ENCODE measurements around the gene CARTPT. TPM values are rescaled to one million over a fixed set of nuclear protein-coding genes. Genes with fewer than 3 reads are reported as not detected.

Gene CARTPT
- total and polyA plus RNA-seq, 2 of the 8 experiments (the other 6 are each of a cell fraction or from before 2014, with no cell fraction given) = not detected

- 89% methylated on average over 2 of the region's 2 CpGs; no CpG with 5 or more reads in 1 of the 2 experiments for WGBS, 2 experiments (ENCODE audit: extremely low coverage in 1 of 2, insufficient coverage in 1 of 2, insufficient read length in 1 of 2, insufficient replicate concordance in 2 of 2, low coverage in 1 of 2, low lambda C conversion rate in 2 of 2, missing lambda C conversion rate in 1 of 2)
- Histone ChIP-seq H4K91ac (replicated peaks; ENCODE audit: insufficient read length, low read length) (no peak overlapping the region), H3K4ac (replicated peaks; ENCODE audit: insufficient read length, low read depth, low read length) (no peak overlapping the region), H2BK20ac (ENCODE audit: low read length) (no peak overlapping the region), H2BK15ac (ENCODE audit: low read length) (no peak overlapping the region), H3K23me2 (ENCODE audit: low read depth, low read length) (peaks cover 2% of the 10 kb centered on the region; the same call in 1 of the 2 replicates), H3K4me3 (ENCODE audit: extremely low read depth in 1 of 4, insufficient read depth in 2 of 4, low read depth in 3 of 4, low read length in 4 of 4) (no peak overlapping the region), H4K20me1 (replicated peaks in 1 of 2; ENCODE audit: control insufficient read depth in 1 of 2, insufficient read depth in 2 of 2, low read length in 2 of 2) (no peaks in the 10 kb centered on the region), H3K79me1 (ENCODE audit: low read depth, low read length) (no peaks in the 10 kb centered on the region), H3K79me2 (ENCODE audit: control insufficient read depth in 1 of 2, insufficient read depth in 2 of 2, low read length in 2 of 2) (no peaks in the 10 kb centered on the region), H2BK5ac (ENCODE audit: low read depth, low read length) (no peak overlapping the region), H3K27ac (ENCODE audit: low read depth, low read length) (no peak overlapping the region), H3K4me2 (ENCODE audit: insufficient read depth in 1 of 2, low read depth in 2 of 2, low read length in 2 of 2) (no peak overlapping the region), H3K18ac (ENCODE audit: extremely low read depth, low read length) (no peak overlapping the region), H3K9me3 (ENCODE audit: insufficient read depth in 2 of 2, low read depth in 1 of 2, low read length in 1 of 2) (no peaks in the 10 kb centered on the region), H3K56ac (replicated peaks; ENCODE audit: insufficient read length, low read depth, low read length) (no peak overlapping the region), H3K36me3 (ENCODE audit: control insufficient read depth in 2 of 4, insufficient read depth in 4 of 4, low read length in 3 of 4) (no peaks in the 10 kb centered on the region), H2BK12ac (ENCODE audit: low read depth, low read length) (no peak overlapping the region), H3K27me3 (replicated peaks in 1 of 4; ENCODE audit: control insufficient read depth in 3 of 4, extremely low read depth in 1 of 4, insufficient read depth in 3 of 4, low read length in 3 of 4) (no peaks in the 10 kb centered on the region), H3K23ac (ENCODE audit: insufficient read length) (no peak overlapping the region), H2BK120ac (replicated peaks; ENCODE audit: low read depth, low read length) (no peak overlapping the region), H4K8ac (ENCODE audit: extremely low read depth, insufficient read depth, low read length) (no peak overlapping the region), H4K5ac (ENCODE audit: insufficient read length, low read depth, low read length) (no peak overlapping the region), H3K9ac (replicated peaks in 1 of 4; ENCODE audit: extremely low read depth in 1 of 4, low read depth in 3 of 4, low read length in 3 of 4) (no peak overlapping the region), H3K14ac (ENCODE audit: insufficient read length) (no peak overlapping the region), H2AFZ (ENCODE audit: low read length) (no peak overlapping the region), H2AK5ac (ENCODE audit: low read depth, low read length) (no peak overlapping the region), H3K4me1 (replicated peaks in 1 of 4; ENCODE audit: control insufficient read depth in 3 of 4, insufficient read depth in 4 of 4, low read length in 3 of 4) (peaks cover 0 to 3% (median under 1%) of the 10 kb centered on the region in 4 experiments; a peak in 3 of 7 replicates)
- CTCF ChIA-PET (ENCODE audit: partially characterized antibody) = interaction anchor here (1.5 to 3.5 kb wide), 5 partner anchors 12 to 58 kb away, joined by 3 to 19 read pairs (median 8); partner anchors contain the start of gene CARTPT
- POLR2A ChIA-PET (ENCODE audit: partially characterized antibody) = interaction anchor here (0.6 kb wide), 1 partner anchor 28 kb away, joined by 3 read pairs; no protein-coding TSS in a partner anchor
- DNase-seq (ENCODE audit: low read depth in 1 of 2, low spot score in 2 of 2) (no peak), FAIRE-seq (no peak)
- TF ChIP-seq SIX5 (IDR thresholded peaks at IDR 0.05; ENCODE audit: low read depth, low read length) = no peak
- no peak for TF ChIP-seq MAX (IDR thresholded peaks at IDR 0.05)
- TF ChIP-seq JUN (IDR thresholded peaks at IDR 0.05; ENCODE audit: low read depth, low read length) = no peak
- no peak for TF ChIP-seq CBX8 (IDR thresholded peaks at IDR 0.05; ENCODE audit: borderline replicate concordance, low read depth, low read length)
- no peak for TF ChIP-seq ASH2L (IDR thresholded peaks at IDR 0.05; ENCODE audit: low read length)
- TF ChIP-seq SUZ12 (IDR thresholded peaks at IDR 0.05; ENCODE audit: low read length) = no peak
- no peak for TF ChIP-seq HDAC6 (IDR thresholded peaks at IDR 0.05; ENCODE audit: low read depth, low read length)
- no peak for TF ChIP-seq ATF2 (IDR thresholded peaks at IDR 0.05; ENCODE audit: low read length)
- TF ChIP-seq SP4 (IDR thresholded peaks at IDR 0.05; ENCODE audit: low read length) = no peak
- TF ChIP-seq CHD1 (IDR thresholded peaks at IDR 0.05; ENCODE audit: low read depth, low read length) = no peak
- TF ChIP-seq EGR1 (IDR thresholded peaks at IDR 0.05; ENCODE audit: borderline replicate concordance, low read depth, low read length) = no peak
- no peak for TF ChIP-seq GABPA (IDR thresholded peaks at IDR 0.05; ENCODE audit: borderline replicate concordance, insufficient read depth, low read length)
Measured at GRCh38 chr5:71699751-71700150, 19.3 kb upstream of the CARTPT start.

All from H1 (cell line).